Stimulated activated CD8-positive, alpha-beta memory T cell treated with anti-CD3 and anti-CD28 coated beads, Interleukin-12 subunit alpha, Interleukin-12 subunit beta, amount 100 ng/mL, for 24 hours (primary cell): ENCODE data around the gene DYNLL1.
A peak's percentile ranks its signal among the peaks of the same experiment; 100 is the strongest.
"Not testable (repeated sequence)": the region's sequence is repeated elsewhere in the genome, so short reads cannot be mapped to it uniquely, and the experiment has no call there.

Source experiments
- DNase-seq: peaks from one replicate; pipeline ENCODE4 v3.0.0-alpha.2; 2020; ENCODE audit errors: extremely low read depth

DYNLL1 gene

DNA sequence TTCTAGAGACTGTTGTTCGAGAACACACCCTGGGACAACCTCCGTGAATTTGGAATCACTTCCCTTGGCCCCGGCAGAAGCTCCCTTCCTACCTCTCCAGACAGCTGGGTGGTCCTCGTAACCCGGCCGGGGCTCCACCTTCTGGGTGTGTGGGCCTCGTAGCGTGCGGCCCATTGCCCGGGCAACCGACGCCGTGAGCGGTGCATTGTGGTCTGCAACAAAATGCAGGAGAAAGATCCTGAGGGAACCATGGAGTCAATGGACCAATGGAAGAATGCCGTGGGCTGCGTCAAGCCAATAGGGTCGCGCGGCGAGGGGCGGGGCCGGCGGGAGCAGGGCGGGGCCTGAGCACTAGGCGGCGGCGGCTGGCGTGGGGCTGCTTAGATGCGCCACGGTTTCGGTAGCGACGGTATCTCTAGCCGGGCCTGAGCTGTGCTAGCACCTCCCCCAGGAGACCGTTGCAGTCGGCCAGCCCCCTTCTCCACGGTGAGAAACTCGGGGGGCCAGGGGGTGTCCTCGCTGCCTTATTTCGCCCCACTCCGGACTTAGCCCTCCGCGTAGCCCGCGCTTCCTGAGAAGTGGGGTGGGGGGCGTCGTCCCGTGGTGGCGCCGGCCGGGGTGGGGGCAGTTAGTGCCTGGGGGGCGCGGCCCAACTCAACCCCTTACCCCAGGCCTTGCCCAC is at the start of gene DYNLL1:
TSS of gene DYNLL1 (plus strand) at position 383 of the 682 bp plus-strand sequence. CDS start 309 bp downstream, outside the sequence.
- DNase-seq, result peak; percentile 92

DNA sequence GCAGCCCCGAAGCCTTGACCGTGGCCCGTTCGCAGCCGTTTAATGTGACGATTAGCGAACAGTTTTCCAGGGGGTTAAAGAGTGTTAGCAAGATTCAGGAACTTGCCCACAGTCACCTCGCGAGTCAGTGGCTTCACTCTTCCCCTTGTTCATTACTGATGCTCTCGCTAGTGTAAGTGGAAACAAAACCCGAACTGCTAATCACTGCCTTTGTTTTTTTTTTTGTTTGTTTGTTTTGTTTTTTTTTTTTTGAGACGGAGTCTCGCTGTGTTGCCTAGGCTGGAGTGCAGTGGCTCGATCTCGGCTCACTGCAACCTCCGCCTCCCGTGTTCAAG is 49.1 kb upstream of the DYNLL1 start:
- DNase-seq, result not testable (repeated sequence)

DNA sequence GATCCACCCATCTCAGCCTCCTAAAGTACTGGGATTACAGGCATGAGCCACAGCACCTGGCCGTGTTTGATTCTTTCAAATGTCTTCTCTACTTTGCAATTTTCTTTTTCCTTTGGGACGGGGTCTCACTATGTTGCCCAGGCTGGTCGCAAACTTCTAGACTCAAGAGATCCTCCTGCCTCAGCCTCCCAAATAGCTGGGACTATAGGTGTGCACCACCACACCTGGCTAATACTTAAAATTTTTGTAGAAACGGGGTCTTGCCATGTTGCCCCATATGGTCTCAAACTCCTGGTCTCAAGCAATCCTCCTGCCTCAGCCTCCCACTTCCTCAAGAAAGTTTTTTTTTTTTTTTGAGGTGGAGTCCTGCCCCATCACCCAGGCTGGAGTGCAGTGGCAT is 47.9 kb upstream of the DYNLL1 start:
- DNase-seq, result no peak

DNA sequence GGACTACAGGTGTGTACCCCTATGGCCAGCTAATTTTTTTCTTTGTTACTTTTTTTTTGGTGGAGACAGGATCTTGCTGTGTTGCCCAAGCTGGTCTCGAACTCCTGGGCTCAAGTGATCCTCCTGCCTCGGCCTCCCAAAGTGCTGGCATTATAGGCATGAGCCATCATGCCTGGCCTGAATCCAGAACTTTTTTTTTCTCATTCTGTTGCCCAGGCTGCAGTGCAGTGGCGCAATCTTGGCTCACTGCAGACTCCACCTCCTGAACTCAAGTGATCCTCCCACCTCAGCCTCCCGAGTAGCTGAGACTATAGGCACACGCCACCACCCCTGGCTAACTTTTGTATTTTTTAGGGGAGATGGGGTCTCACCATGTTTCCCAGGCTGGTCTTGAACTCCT is 43.4 kb upstream of the DYNLL1 start:
- not testable (repeated sequence) for DNase-seq

DNA sequence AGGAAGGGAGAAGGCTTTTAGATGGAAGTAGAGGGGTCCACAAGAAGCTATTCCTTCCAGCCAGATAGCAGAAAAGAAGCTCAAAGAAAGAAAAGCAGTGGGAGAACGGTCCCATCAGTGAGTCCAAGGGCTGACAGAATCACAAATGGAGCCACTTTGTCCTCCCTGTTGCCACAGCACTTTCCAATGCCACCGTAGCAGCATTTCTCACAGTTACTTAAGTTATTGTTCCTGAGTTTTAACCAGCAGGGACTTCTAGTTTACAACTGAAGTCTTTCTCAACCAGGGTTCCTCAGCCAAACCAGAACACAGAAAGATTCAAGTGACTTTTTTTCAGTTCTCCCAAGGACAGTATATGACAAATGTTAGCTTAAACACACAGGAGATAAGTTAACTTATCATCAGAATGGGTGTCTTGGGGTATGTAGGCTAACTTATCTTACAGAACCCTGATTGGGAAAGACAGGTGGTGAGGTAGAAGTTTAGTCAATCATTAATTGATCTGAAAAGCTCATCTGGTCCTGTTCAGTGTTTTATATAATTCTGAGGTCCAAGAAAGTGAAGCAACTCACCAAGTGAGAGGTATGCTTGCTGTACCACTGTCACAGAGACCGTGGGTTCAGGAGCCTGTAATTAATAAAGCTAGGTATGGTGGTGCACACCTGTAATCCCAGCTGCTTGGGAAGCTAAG is 42.7 kb upstream of the DYNLL1 start:
- DNase-seq, result no peak

DNA sequence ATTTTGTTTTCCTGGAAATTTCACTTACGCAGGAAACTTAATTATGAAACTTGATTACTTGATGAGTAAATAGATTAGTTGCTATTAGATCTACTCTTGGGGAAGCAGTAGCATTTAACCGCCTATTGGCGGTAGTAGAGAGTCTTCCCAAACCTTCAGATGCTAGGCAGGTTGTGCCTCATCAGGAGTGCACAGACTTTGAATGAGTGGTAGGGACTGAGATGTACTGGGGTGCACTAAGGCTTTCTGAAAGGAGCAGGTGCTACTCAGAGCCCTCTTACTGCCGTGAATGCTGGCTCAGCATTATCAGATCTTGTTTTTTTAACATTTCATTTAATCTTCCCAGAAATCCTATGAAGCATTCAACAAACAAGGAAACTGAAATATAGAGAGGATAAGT is 41.9 kb upstream of the DYNLL1 start:
- DNase-seq, result no peak

DNA sequence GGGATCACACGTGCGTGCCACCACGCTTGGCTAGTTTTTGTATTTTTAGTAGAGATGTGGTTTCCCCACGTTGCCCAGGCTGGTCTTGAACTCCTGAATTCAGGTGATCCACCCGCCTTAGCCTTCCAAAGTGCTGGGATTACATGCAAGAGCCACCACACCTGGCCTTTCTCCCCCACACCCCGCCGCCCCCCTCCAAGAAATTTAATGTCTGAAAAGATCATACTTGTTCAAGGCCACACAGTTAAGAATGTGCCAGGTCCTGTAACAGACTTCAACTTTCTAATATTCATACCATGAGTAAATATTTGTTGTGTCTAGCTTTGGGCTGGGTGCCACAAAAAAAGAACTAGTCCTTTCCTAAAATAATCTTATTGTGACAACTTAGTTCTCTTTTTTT is 40.6 kb upstream of the DYNLL1 start:
- no peak for DNase-seq

DNA sequence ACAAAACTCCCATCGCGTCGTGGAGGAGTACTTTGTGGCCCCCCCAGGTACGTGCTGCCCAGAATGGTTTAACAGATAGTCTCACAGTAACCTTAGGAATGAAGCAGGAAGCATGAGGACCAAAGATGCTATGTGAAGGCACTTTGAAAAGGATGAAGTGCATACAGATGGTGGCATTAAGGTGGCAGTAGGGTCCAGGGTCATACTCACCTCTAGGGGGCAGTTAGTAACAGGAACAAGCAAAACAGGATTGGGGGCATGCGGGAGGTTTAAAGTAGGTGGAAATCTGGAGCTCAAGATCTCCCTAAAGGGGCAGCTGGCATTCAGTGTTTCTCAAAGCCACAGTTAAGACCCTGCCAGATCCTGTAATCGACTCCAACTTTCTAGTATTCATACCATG is 38.8 kb upstream of the DYNLL1 start:
- DNase-seq, result no peak

DNA sequence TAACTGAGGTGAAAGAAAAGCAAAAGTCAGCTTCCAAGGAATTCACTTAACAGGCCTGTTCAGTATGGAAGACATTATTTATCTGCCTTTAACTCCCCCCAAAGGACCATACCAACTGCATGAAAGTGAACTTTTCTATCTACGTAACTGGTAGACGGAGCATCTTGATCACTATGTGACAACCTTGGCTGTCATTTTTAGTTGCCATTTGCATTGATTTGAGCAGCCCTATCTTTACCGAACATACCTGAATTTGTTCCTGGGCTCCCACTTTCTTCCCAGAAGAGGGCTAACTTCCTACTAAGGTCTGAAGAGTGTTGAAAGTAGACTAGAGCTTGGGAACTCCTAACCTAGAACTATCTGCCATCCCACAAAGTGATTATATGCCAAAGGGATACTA is 35.8 kb upstream of the DYNLL1 start:
- DNase-seq, result no peak

DNA sequence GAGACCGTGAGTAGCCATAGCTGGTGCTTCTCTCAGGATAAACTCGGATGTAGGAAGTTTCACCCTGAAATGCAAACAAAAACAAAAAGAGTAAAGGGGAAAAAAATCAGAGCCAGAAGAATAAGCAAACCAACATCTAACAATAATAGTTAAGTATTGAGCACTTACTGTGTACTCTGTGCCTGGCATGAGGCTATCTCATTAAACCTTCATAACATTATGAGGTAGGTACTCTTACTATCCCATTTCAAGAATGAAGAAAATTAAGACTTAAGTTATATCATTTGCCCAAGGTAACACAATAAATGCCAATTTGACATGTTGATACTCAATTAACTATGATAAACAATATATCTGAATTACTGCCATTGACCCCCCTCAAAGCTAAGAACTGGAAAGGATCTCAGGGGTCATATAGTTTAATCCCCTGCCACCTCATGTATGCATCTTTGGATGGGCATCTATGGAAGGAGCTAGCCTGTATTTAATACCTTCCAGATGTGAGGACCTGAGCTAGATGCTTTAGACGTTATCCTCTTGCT is 33.7 kb upstream of the DYNLL1 start:
- no peak for DNase-seq

DNA sequence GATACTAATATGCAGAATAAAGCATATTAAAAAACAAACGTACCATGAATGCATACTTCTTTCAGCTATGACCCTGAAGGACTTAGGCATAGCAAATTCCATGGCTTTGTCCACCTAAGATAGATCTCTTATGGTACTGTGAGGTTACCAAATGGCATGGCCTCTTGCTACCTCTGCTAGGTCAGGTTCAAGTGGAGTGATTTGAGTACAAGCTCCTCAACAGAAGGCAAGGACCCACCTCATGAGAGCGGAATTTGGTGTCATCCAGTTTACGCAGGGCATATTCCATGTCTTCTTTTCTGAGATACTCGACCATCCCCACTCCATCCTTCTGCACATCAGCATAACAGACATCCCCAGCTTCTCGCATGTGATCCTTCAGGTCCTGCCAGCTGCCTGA is 32.2 kb upstream of the DYNLL1 start:
- DNase-seq, result no peak

DNA sequence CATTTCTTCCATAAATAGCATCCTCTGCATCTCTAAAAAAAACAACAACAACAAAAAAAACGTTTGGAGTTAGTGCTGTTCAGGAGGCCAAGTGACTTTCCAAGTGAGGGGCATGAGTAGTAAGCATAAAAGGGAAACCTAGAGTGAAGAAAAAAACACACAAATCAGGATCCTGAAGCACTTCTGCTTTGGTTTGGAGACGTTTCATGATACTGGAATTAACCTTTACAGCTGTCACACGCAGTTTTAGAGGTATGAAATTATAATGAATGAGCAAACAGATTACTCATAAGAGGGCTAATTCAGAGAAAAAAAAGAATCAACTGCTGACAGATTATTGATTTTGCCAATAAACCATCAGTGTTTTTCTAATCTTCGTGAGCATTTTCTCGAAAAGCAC is 30.2 kb upstream of the DYNLL1 start:
- DNase-seq, result no peak

DNA sequence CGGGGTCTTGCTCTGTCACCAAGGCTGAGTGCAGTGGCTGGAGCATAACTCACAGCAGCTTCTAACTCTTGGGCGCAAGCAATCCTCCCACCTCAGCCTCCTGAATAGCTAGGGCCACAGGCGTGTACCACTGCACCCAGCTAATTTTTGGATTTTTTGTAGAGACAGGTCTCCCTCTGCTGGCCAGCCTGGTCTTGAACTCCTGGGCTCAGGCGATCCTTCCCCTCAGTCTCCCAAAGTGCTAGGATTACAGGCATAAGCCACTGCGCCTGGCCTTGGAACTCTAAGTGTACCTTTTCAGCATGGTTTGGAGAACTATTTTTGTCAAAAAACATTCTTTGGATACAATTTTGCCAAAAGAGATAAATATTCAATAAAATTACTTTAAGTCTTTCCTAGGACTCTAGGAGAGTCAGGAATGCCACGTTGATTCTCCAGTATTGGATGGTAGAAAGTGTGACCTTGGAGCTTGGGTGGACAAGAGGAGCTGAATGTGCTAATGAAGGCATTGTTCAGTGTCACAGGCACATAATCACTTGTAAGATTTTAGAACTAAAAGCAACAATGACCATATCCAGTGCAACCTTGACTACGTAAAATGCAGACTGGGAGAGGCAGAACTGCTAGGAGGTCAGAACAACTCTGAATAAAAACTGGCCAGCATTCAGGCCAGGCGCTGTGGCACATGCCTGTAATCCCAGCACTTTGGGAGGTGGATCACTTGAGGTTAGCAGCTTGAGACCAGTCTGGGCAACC is 29.2 kb upstream of the DYNLL1 start:
- no peak for DNase-seq

DNA sequence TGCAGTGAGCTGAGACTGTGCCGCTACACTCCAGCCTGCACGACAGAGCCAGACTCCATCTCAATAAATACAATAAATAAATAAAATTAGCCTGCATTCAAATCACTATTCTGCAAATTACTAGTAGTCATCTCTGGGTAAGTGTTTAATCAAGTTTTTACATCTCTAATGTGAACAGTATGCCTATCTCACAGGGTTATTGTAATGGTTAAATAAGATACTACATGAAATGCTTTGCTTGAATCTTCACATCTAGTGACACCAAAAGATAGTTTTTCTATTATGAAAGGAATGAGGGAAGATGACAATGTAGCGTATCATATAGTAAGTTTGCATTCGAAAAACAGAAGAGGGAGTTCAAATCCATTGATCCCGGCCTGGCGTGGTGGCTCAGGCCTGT is 28.5 kb upstream of the DYNLL1 start:
- no peak for DNase-seq

DNA sequence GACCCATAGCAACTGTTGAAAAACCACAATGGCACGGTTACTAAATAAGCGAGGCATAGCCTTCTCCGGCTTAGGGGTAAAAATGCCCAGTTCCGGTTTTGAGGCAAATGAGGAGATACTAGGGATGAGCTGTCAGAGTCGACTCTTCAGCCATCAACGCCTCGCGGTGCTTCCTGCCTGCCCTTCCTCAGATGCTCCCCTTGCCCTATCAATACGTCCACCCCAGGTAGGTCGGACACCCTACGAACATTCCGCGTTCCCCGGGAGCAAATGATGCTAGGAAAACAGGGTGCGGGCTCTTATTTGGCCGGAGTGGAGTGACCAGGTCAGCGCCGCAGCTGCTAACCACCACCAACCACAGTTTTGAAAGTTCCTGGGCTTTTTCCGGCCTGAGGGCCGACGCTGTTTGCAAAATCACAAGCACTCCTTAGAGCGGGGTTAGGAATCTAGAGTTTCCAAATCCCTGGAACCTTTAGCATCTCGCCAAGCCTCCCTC is 27.5 kb upstream of the DYNLL1 start:
- no peak for DNase-seq

DNA sequence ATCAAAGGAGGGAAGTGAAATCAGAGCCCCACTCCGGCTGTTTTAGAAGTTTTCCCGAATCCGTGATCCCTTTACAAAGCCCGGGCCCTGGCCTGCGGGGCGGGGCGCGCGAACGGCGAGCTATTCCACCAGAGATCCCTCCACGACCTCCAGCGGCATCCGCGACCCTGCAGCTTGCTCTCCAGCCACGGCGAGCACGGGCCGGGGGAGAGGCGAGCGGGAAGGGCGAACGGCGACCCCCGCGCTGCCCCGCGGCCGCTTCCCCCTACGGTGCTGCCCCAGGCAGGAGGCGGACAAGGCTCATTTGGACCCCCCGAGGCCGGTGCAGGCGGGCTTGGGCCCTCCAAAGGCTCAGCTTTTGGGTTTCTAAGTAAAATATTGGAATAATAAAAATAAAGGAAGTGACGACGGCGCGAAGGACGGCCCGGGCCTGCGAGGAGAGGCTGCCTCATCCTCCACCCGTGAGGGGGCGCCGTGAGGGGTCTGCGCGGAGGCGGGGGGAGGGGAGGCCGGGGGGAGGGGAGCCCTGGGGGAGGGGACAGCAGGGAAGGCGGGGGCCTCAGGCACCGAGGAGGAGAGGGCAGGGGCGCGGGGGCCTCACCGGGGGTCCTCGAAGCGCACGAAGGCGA is 27.0 kb upstream of the DYNLL1 start:
- no peak for DNase-seq

DNA sequence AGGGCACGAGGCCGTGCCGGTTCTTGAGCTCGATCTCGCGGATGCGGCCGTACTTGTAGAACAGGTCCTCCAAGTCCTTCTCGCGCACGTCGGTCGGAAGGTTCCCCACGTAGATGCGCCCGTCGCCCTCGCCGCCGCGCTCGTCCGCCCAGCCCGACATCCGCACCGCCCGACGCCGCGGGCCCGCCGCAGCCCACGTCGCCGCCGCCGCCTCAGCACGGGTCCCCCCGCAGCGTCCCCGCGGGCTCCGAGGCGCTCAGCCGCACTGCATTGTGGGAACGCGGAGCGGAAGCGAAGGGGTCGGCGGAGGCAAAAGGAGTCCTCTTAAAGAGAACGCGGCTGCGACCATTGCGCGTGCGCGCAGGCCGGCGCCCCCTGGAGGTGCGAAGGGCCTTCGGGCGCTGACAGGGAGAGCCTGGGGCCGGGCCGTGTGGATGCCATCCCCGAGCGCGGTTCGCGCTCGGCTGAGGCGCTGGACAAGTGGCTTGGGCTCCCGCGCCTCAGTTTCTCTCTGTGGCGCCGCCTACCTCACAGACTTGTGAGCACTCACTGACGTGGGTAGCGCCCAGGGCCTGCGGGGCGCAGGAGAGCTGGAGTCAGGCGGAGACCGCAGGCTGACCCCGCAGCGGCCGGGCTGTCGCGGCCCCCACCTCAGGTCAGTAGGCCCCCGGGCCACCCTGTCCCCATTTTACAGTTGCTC is 26.3 kb upstream of the DYNLL1 start, which contains the start of gene SRSF9:
TSS of gene SRSF9 (minus strand) at position 299 of the 700 bp plus-strand sequence. CDS start at position 160, 139 bp downstream.
- peak; percentile 92 for DNase-seq

DNA sequence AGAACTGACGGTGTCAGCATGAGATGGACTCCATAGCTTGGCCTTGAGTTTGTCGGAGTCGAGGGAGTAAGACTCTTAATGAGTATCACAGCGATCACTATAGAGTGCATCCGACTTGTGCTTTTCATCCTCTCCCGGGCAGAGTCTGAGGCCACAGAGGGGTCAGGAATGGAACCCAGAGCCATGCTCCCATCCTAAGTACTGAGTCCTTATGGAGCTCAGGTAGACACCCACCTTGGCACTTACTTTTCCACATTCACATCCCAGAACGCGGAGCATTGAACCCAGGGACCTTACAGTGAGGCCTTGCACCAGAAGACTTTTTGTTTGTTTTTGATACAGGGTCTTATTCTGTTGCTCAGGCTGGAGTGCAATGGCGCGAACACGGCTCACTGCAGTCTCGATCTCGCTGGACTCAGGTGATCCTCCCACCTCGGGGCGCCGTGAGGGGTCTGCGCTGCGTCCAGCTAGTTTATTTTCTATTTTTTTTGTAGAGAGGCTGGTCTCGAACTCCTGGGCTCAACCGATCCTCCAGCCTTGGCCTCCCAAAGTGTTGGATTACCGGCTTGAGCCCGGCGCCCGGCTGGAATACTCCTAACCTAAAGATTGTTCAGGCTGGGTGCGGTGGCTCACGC is 25.6 kb upstream of the DYNLL1 start:
- DNase-seq, result no peak

DNA sequence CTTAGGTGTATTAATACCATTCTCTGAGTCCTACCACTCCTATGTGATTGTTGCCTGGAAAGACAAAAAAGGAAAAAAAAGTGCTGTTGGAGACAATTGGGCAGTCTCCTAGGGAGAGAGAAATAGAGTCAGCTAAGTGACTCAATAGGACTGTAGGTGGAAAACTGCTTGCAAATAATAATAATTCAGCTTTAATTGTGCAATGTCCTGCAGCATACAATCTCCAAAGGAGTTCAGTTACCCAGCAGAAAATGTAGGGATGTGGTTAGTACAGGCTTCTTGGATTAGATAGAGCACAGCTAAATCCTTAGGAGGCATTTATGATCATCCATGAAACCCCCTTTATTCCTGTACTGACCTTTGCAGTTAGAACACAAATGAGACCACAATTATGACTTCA is 23.4 kb upstream of the DYNLL1 start:
- no peak for DNase-seq

DNA sequence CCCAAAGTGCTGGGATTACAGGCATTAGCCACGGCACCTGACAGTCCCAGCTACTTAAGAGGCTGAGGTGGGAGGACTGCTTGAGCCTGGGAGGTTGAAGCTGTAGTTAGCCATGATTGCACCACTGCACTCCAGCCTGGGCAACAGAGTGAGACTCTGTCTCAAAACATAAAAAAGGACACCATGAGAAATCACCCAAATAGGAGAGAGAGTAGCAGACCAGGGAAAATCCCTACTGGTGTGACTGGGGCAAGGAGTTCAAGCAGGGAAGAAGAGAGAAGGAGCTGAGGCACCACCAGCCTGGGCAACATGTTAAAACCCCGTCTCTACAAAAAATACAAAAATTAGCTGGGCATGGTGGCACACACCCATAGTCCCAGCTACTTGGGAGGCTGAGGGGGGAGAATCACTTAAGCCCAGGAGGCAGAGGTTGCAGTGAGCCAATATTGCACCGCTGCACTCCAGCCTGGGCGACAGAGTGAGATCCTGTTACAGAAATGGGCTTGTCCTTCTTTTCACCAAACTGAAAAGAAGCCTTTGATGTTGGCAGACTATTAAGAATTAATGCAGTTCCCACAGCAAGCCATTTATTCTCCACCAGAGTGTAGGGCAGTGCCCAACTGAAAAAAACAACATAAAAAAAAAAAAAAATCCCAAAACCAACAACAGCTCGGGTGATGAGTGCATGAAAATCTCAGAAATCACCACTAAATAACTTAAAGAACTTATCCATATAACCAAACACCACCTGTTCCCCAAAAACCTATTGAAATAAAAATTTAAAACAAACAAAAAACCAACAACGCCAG is 21.9 kb upstream of the DYNLL1 start:
- no peak for DNase-seq
